HL-60 (cell line): ENCODE measurements around the gene ORM2.

Experiments used
- DNase-seq, 2 experiments: peaks; one replicate each; pipeline ENCODE4 v3.0.0-alpha.2; 2010 to 2020; ENCODE audit warnings: low read depth in 1 of 2, low spot score in 1 of 2
- H3K27ac ChIP-seq: fragments of 250-450 bp; sonication (Bioruptor Pico); replicated peaks from 2 replicates; pipeline ENCODE4 v1.5.1; 2020; ENCODE audit warnings: mild to moderate bottlenecking, moderate library complexity
- H3K27me3 ChIP-seq: fragments of 250-450 bp; sonication (Bioruptor Pico); 2 replicates; pipeline ENCODE4 v1.5.1; 2021; ENCODE audit warnings: mild to moderate bottlenecking, moderate library complexity; ENCODE audit not compliant: insufficient read depth, poor library complexity, severe bottlenecking
- H3K4me3 ChIP-seq: replicated peaks from 2 replicates; pipeline ENCODE4 v1.5.1; 2011; ENCODE audit warnings: mild to moderate bottlenecking, control low read depth, low read length; ENCODE audit not compliant: insufficient read depth
- CTCF ChIP-seq: IDR thresholded peaks from one replicate; pipeline ENCODE4 v1.5.1; 2011; ENCODE audit warnings: low read length, control low read depth, inconsistent platforms; ENCODE audit not compliant: insufficient read depth
- GABPA ChIP-seq: IDR thresholded peaks from 2 replicates; pipeline ENCODE4 v1.6.1; 2012; ENCODE audit warnings: low read depth
- POLR2AphosphoS5 ChIP-seq: IDR thresholded peaks from 2 replicates; pipeline ENCODE4 v1.6.1; 2012; ENCODE audit warnings: low read depth
- REST ChIP-seq: IDR thresholded peaks from 2 replicates; pipeline ENCODE4 v1.6.1; 2012; ENCODE audit warnings: low read depth; ENCODE audit not compliant: insufficient replicate concordance
- SPI1 ChIP-seq: IDR thresholded peaks from 2 replicates; pipeline ENCODE4 v1.6.1; 2012; ENCODE audit warnings: low read depth, mild to moderate bottlenecking, borderline replicate concordance

ORM2 gene

GRCh38 chr9:114357911-114358328, 28.3 kb downstream of the ORM2 start:
- H3K27ac ChIP-seq = no peak overlapping the region
- H3K4me3 ChIP-seq = no peak overlapping the region
- H3K27me3 ChIP-seq = no peaks in the 10 kb centered on the region
- TF ChIP-seq GABPA (no peak), REST (no peak), POLR2AphosphoS5 (no peak), SPI1 (no peak), CTCF (no peak)
- DNase-seq = no peak

- no peak overlapping the region for H3K27ac ChIP-seq
- no peak for DNase-seq
- H3K27me3 ChIP-seq = no peaks in the 10 kb centered on the region
- TF ChIP-seq SPI1 (no peak), REST (no peak), POLR2AphosphoS5 (no peak), GABPA (no peak), CTCF (no peak)
- H3K4me3 ChIP-seq = no peak overlapping the region
Observed at GRCh38 chr9:114359801-114360200, 30.1 kb downstream of the ORM2 start.

- Histone ChIP-seq H3K27ac (no peak overlapping the region), H3K27me3 (no peaks in the 10 kb centered on the region), H3K4me3 (no peak overlapping the region)
- DNase-seq = no peak
- TF ChIP-seq GABPA (no peak), CTCF (no peak), REST (no peak)
Observed at GRCh38 chr9:114361542-114361941, 31.9 kb downstream of the ORM2 start.
